ENCODE results near the gene CIDEC.
"Not testable (repeated sequence)": the region's sequence is repeated elsewhere in the genome, so short reads cannot be mapped to it uniquely, and the experiment has no call there.

Gene CIDEC

GRCh38 chr3:9875448-9875847 lies 4.6 kb downstream of the CIDEC start:
- peaks cover 23% of the 10 kb centered on the region for H3K27me3 ChIP-seq (ENCODE audit: control insufficient read depth, low read length)
- TF ChIP-seq EZH2phosphoT487 (IDR thresholded peaks at IDR 0.05; ENCODE audit: borderline replicate concordance, low read length): no peak
- no peak for TF ChIP-seq CTCF (IDR thresholded peaks at IDR 0.05; ENCODE audit: low read depth, low read length, poor library complexity, severe bottlenecking)
- no peaks in the 10 kb centered on the region for H3K79me2 ChIP-seq (ENCODE audit: control insufficient read depth, low read length)
- no peak overlapping the region for H3K4me3 ChIP-seq (ENCODE audit: low read length)
- H3K36me3 ChIP-seq (ENCODE audit: control insufficient read depth, low read length): no peaks in the 10 kb centered on the region
- H3K9me3 ChIP-seq (ENCODE audit: control insufficient read depth, insufficient read depth, low read length): no peaks in the 10 kb centered on the region
- no peaks in the 10 kb centered on the region for H3K9me2 ChIP-seq (replicated peaks; ENCODE audit: control insufficient read depth, low read length)
- no peak overlapping the region for H3K4me2 ChIP-seq (ENCODE audit: low read length)
- no peaks in the 10 kb centered on the region for H3K4me1 ChIP-seq (ENCODE audit: control insufficient read depth, low read length)
- H3F3A ChIP-seq (ENCODE audit: control insufficient read depth, insufficient read depth): no peaks in the 10 kb centered on the region
- H4K20me1 ChIP-seq (ENCODE audit: control insufficient read depth, insufficient read depth, low read depth, low read length): no peaks in the 10 kb centered on the region
- no peak overlapping the region for H3K27ac ChIP-seq (ENCODE audit: low read depth, low read length)

GRCh38 chr3:9872067-9872466 lies 8.0 kb downstream of the CIDEC start:
- H3K4me3 ChIP-seq (ENCODE audit: low read length); H3K4me2 ChIP-seq (ENCODE audit: low read length); H3K4me1 ChIP-seq (ENCODE audit: control insufficient read depth, low read length); H3K27ac ChIP-seq (ENCODE audit: low read depth, low read length); H3K79me2 ChIP-seq (ENCODE audit: control insufficient read depth, low read length); H4K20me1 ChIP-seq (ENCODE audit: control insufficient read depth, insufficient read depth, low read depth, low read length); H3K9me2 ChIP-seq (replicated peaks; ENCODE audit: control insufficient read depth, low read length); H3K9me3 ChIP-seq (ENCODE audit: control insufficient read depth, insufficient read depth, low read length); H3K36me3 ChIP-seq (ENCODE audit: control insufficient read depth, low read length); H3K27me3 ChIP-seq (ENCODE audit: control insufficient read depth, low read length); H3F3A ChIP-seq (ENCODE audit: control insufficient read depth, insufficient read depth): not testable (repeated sequence)

- H4K20me1 ChIP-seq (ENCODE audit: control insufficient read depth, insufficient read depth, low read depth, low read length): no peaks in the 10 kb centered on the region
- H3K4me3 ChIP-seq (ENCODE audit: low read length): no peak overlapping the region
- H3K4me1 ChIP-seq (ENCODE audit: control insufficient read depth, low read length): no peaks in the 10 kb centered on the region
- H3K9me2 ChIP-seq (replicated peaks; ENCODE audit: control insufficient read depth, low read length): no peaks in the 10 kb centered on the region
- H3K9me3 ChIP-seq (ENCODE audit: control insufficient read depth, insufficient read depth, low read length): no peaks in the 10 kb centered on the region
- no peak overlapping the region for H3K27ac ChIP-seq (ENCODE audit: low read depth, low read length)
- TF ChIP-seq EZH2phosphoT487 (IDR thresholded peaks at IDR 0.05; ENCODE audit: borderline replicate concordance, low read length) (no peak), CTCF (IDR thresholded peaks at IDR 0.05; ENCODE audit: low read depth, low read length, poor library complexity, severe bottlenecking) (no peak)
- H3F3A ChIP-seq (ENCODE audit: control insufficient read depth, insufficient read depth): no peaks in the 10 kb centered on the region
- no peaks in the 10 kb centered on the region for H3K79me2 ChIP-seq (ENCODE audit: control insufficient read depth, low read length)
- no peak overlapping the region for H3K4me2 ChIP-seq (ENCODE audit: low read length)
- H3K27me3 ChIP-seq (ENCODE audit: control insufficient read depth, low read length): peaks cover 4% of the 10 kb centered on the region
- no peaks in the 10 kb centered on the region for H3K36me3 ChIP-seq (ENCODE audit: control insufficient read depth, low read length)
These were observed 9.1 kb downstream of the CIDEC start for GRCh38 chr3:9870978-9871377.

GRCh38 chr3:9869955-9870354 lies 10.1 kb downstream of the CIDEC start:
- no peak overlapping the region for H3K4me2 ChIP-seq (ENCODE audit: low read length)
- H3K27ac ChIP-seq (ENCODE audit: low read depth, low read length): no peak overlapping the region
- H3K9me3 ChIP-seq (ENCODE audit: control insufficient read depth, insufficient read depth, low read length): no peaks in the 10 kb centered on the region
- no peaks in the 10 kb centered on the region for H4K20me1 ChIP-seq (ENCODE audit: control insufficient read depth, insufficient read depth, low read depth, low read length)
- no peaks in the 10 kb centered on the region for H3K79me2 ChIP-seq (ENCODE audit: control insufficient read depth, low read length)
- H3K4me1 ChIP-seq (ENCODE audit: control insufficient read depth, low read length): no peaks in the 10 kb centered on the region
- H3F3A ChIP-seq (ENCODE audit: control insufficient read depth, insufficient read depth): no peaks in the 10 kb centered on the region
- H3K9me2 ChIP-seq (replicated peaks; ENCODE audit: control insufficient read depth, low read length): no peaks in the 10 kb centered on the region
- no peaks in the 10 kb centered on the region for H3K27me3 ChIP-seq (ENCODE audit: control insufficient read depth, low read length)
- H3K4me3 ChIP-seq (ENCODE audit: low read length): no peak overlapping the region
- H3K36me3 ChIP-seq (ENCODE audit: control insufficient read depth, low read length): no peaks in the 10 kb centered on the region
- no peak for TF ChIP-seq CTCF (IDR thresholded peaks at IDR 0.05; ENCODE audit: low read depth, low read length, poor library complexity, severe bottlenecking)
- TF ChIP-seq EZH2phosphoT487 (IDR thresholded peaks at IDR 0.05; ENCODE audit: borderline replicate concordance, low read length): no peak

Data from DOHH2 (cell line).